ENCODE data around the gene SPRY4.
"Not testable (repeated sequence)": the region's sequence is repeated elsewhere in the genome, so short reads cannot be mapped to it uniquely, and the experiment has no call there.

The SPRY4 gene

GRCh38 chr5:142333749-142334148, 8.9 kb upstream of the SPRY4 start:
- DNase-seq: not testable (repeated sequence)

GRCh38 chr5:142330444-142330843, 5.6 kb upstream of the SPRY4 start:
- no peak for DNase-seq

- DNase-seq: no peak
These were observed 5.2 kb upstream of the SPRY4 start for GRCh38 chr5:142330026-142330425.

- DNase-seq: no peak
These were observed 2.5 kb upstream of the SPRY4 start for GRCh38 chr5:142327111-142327842.

- DNase-seq: no peak
These were observed 1.7 kb upstream of the SPRY4 start for GRCh38 chr5:142326480-142326938.

GRCh38 chr5:142325725-142326479, 1.1 kb upstream of the SPRY4 start:
- DNase-seq: no peak

- no peak for DNase-seq
These were observed 518 bp downstream of the SPRY4 start for GRCh38 chr5:142324136-142324870.

GRCh38 chr5:142323480-142324135, 1.2 kb downstream of the SPRY4 start:
- DNase-seq: no peak

GRCh38 chr5:142322747-142323479, 1.9 kb downstream of the SPRY4 start:
- no peak for DNase-seq

- DNase-seq: no peak
These were observed 2.4 kb downstream of the SPRY4 start for GRCh38 chr5:142322403-142322746.

- DNase-seq: no peak
These were observed 3.8 kb downstream of the SPRY4 start for GRCh38 chr5:142320851-142321560.

GRCh38 chr5:142320430-142320738, 4.4 kb downstream of the SPRY4 start:
- DNase-seq: no peak

GRCh38 chr5:142319560-142320429, 5.0 kb downstream of the SPRY4 start:
- no peak for DNase-seq

- no peak for DNase-seq
These were observed 5.7 kb downstream of the SPRY4 start for GRCh38 chr5:142319105-142319504.

GRCh38 chr5:142317753-142318152, 7.1 kb downstream of the SPRY4 start:
- no peak for DNase-seq

GRCh38 chr5:142317173-142317572, 7.6 kb downstream of the SPRY4 start:
- DNase-seq: no peak

- DNase-seq: no peak
These were observed 8.1 kb downstream of the SPRY4 start for GRCh38 chr5:142316681-142317080.

- DNase-seq: peak; percentile 13
These were observed 8.8 kb downstream of the SPRY4 start for GRCh38 chr5:142316051-142316450.

GRCh38 chr5:142315096-142315900, 9.5 kb downstream of the SPRY4 start:
- DNase-seq: no peak

GRCh38 chr5:142314606-142315005, 10.2 kb downstream of the SPRY4 start:
- no peak for DNase-seq

Measured in CD4-positive, alpha-beta T cell treated with Interleukin-17A for 1 hour (primary cell).